Naive B cell (primary cell): Measurements from ENCODE around the gene KCTD13. TPM values are rescaled to one million over a fixed set of nuclear protein-coding genes. Genes with fewer than 3 reads are reported as not detected.

Source experiments
- ATAC-seq, 2 donors: fragments of 150-1000 bp; cut with Tn5 transposase; 2 replicates each; pipeline ENCODE4 v1.10.0; 2021; ENCODE audit warnings: low read depth in 2 of 2, mild to moderate bottlenecking in 2 of 2, moderate library complexity in 2 of 2
- DNase-seq: peaks from one replicate; pipeline ENCODE4 v3.0.0; 2022
- H3K27ac Mint-ChIP-seq, 6 donors: one replicate each; pipeline ENCODE4 v1.8.0; 2020 to 2022; ENCODE audit warnings: mild to moderate bottlenecking in 6 of 6, mixed read lengths in 6 of 6, moderate library complexity in 5 of 6, inconsistent platforms in 2 of 6
- H3K27me3 Mint-ChIP-seq, 3 donors: one replicate each; pipeline ENCODE4 v1.8.0; 2021 to 2022; ENCODE audit warnings: mixed read lengths in 3 of 3, mild to moderate bottlenecking in 1 of 3
- H3K36me3 Mint-ChIP-seq, 2 donors: one replicate each; pipeline ENCODE4 v1.8.0; 2020 to 2022; ENCODE audit warnings: mixed read lengths in 2 of 2, inconsistent platforms in 1 of 2, mild to moderate bottlenecking in 1 of 2
- H3K4me1 Mint-ChIP-seq, 3 donors: one replicate each; pipeline ENCODE4 v1.8.0; 2020 to 2022; ENCODE audit warnings: mixed read lengths in 3 of 3, inconsistent platforms in 1 of 3, mild to moderate bottlenecking in 1 of 3, moderate library complexity in 1 of 3
- H3K4me3 Mint-ChIP-seq, 8 donors: one replicate each; pipeline ENCODE4 v1.8.0; 2020 to 2022; ENCODE audit warnings: mild to moderate bottlenecking in 8 of 8, mixed read lengths in 8 of 8, moderate library complexity in 8 of 8, inconsistent platforms in 2 of 8
- H3K9me3 Mint-ChIP-seq, 7 donors: one replicate each; pipeline ENCODE4 v1.8.0; 2020 to 2022; ENCODE audit warnings: mixed read lengths in 7 of 7, mild to moderate bottlenecking in 5 of 7, inconsistent platforms in 2 of 7, moderate library complexity in 1 of 7
- polyA plus RNA-seq, 6 donors: library from polyadenylated mRNA; unstranded; fragments of 300-500 nt; fragmentation: Illumina TruSeq; gene quantifications; one replicate each; pipeline ENCODE4 v1.2.3, GENCODE V29; 2021; ENCODE audit warnings: low read depth in 6 of 6

The KCTD13 gene
- polyA plus RNA-seq, 6 donors from 2014 or later: 7.4 to 19.0 (median 10.4) TPM

- H3K4me3 Mint-ChIP-seq: peak overlapping the region; percentile 85 to 99 (median 94)
- ATAC-seq (no peak), DNase-seq (no peak)
- H3K9me3 Mint-ChIP-seq: no peaks in the 10 kb centered on the region
- H3K4me1 Mint-ChIP-seq: peaks cover 15 to 32% (median 26%) of the 10 kb centered on the region in 3 donors
- H3K36me3 Mint-ChIP-seq: peaks cover 5 to 25% of the 10 kb centered on the region in 2 donors
- H3K27me3 Mint-ChIP-seq: peaks cover 0 to 14% (median under 1%) of the 10 kb centered on the region in 3 donors
- peak overlapping the region; percentile 87 to 100 (median 94) for H3K27ac Mint-ChIP-seq
Measured at GRCh38 chr16:29862383-29862883, 63.6 kb downstream of the KCTD13 start.

- ATAC-seq: no peak
- Mint-ChIP-seq H3K4me3 (peak overlapping the region in 1 of 8 donors; percentile 85), H3K9me3 (no peaks in the 10 kb centered on the region), H3K4me1 (peaks cover 15 to 32% (median 26%) of the 10 kb centered on the region in 3 donors), H3K27me3 (peaks cover 0 to 4% (median 0%) of the 10 kb centered on the region in 3 donors), H3K36me3 (peaks cover 5 to 25% of the 10 kb centered on the region in 2 donors), H3K27ac (no peak overlapping the region)
- DNase-seq: no peak
Measured at GRCh38 chr16:29860218-29860617, 65.8 kb downstream of the KCTD13 start.

- ATAC-seq (no peak), DNase-seq (no peak)
- Mint-ChIP-seq H3K4me3 (peak overlapping the region in 4 of 8 donors; percentile 9 to 76 (median 57)), H3K4me1 (peaks cover 12 to 30% (median 26%) of the 10 kb centered on the region in 3 donors), H3K27me3 (no peaks in the 10 kb centered on the region), H3K36me3 (peaks cover 5 to 25% of the 10 kb centered on the region in 2 donors), H3K27ac (no peak overlapping the region), H3K9me3 (no peaks in the 10 kb centered on the region)
Measured at GRCh38 chr16:29858974-29859373, 67.1 kb downstream of the KCTD13 start.

- DNase-seq: no peak
Measured at GRCh38 chr16:29858149-29858849, 67.7 kb downstream of the KCTD13 start.

GRCh38 chr16:29857133-29857760 is 68.8 kb downstream of the KCTD13 start:
- Mint-ChIP-seq H3K27ac (no peak overlapping the region), H3K9me3 (no peaks in the 10 kb centered on the region)

More at GRCh38 chr16:29858149-29858849, 67.7 kb downstream of the KCTD13 start:
- H3K4me1 Mint-ChIP-seq: peaks cover 9 to 27% (median 22%) of the 10 kb centered on the region in 3 donors
- H3K36me3 Mint-ChIP-seq: peaks cover 5 to 25% of the 10 kb centered on the region in 2 donors
- no peaks in the 10 kb centered on the region for H3K9me3 Mint-ChIP-seq
- peak overlapping the region in 1 of 6 donors; percentile 33 for H3K27ac Mint-ChIP-seq
- peak overlapping the region in 2 of 8 donors; percentile 12 to 41 for H3K4me3 Mint-ChIP-seq
- H3K27me3 Mint-ChIP-seq: no peaks in the 10 kb centered on the region
- ATAC-seq: no peak

More at GRCh38 chr16:29857133-29857760, 68.8 kb downstream of the KCTD13 start:
- Mint-ChIP-seq H3K27me3 (no peaks in the 10 kb centered on the region), H3K4me3 (peak overlapping the region in 1 of 8 donors; percentile 7), H3K36me3 (peaks cover 5 to 25% of the 10 kb centered on the region in 2 donors), H3K4me1 (peaks cover 5 to 22% (median 13%) of the 10 kb centered on the region in 3 donors)
- ATAC-seq: no peak
- DNase-seq: no peak

Other genes with a start within 250 kb of the KCTD13 start
- not detected for gene QPRT, start 247.0 kb downstream of the KCTD13 start, polyA plus RNA-seq
- gene C16orf54, start 180.2 kb downstream of the KCTD13 start, polyA plus RNA-seq: 10 to 100 TPM in 5 of 6 donors, 1 to 10 TPM in 1; 1.4 to 70.0 (median 29.5) TPM
- under 1 TPM in 1 of 6 donors, not detected in 5; 0.13 TPM for gene ZG16, start 148.0 kb downstream of the KCTD13 start, polyA plus RNA-seq
- 10 to 100 TPM; 24.0 to 29.6 (median 26.3) TPM for gene KIF22, start 135.5 kb downstream of the KCTD13 start, polyA plus RNA-seq
- 10 to 100 TPM; 16.1 to 30.6 (median 23.2) TPM for gene MAZ, start 119.7 kb downstream of the KCTD13 start, polyA plus RNA-seq
- under 1 TPM in 2 of 6 donors, not detected in 4; 0.10 to 0.97 TPM for gene PRRT2, start 114.0 kb downstream of the KCTD13 start, polyA plus RNA-seq
- gene PAGR1, start 110.1 kb downstream of the KCTD13 start, polyA plus RNA-seq: 10 to 100 TPM; 35.5 to 51.5 (median 46.9) TPM
- gene MVP, start 105.8 kb downstream of the KCTD13 start, polyA plus RNA-seq: 10 to 100 TPM; 39.7 to 61.4 (median 43.9) TPM
- gene CDIPT, start 63.0 kb downstream of the KCTD13 start, polyA plus RNA-seq: 10 to 100 TPM; 58.1 to 79.1 (median 66.3) TPM
- not detected for gene SEZ6L2, start 26.7 kb downstream of the KCTD13 start, polyA plus RNA-seq
- not detected for gene ASPHD1, start 25.7 kb downstream of the KCTD13 start, polyA plus RNA-seq
- gene TMEM219, start 35.9 kb upstream of the KCTD13 start, polyA plus RNA-seq: 100 to 1,000 TPM; 181 to 222 (median 186) TPM
- gene TAOK2, start 47.6 kb upstream of the KCTD13 start, polyA plus RNA-seq: 1 to 10 TPM; 2.3 to 8.5 (median 3.4) TPM
- 10 to 100 TPM; 10.7 to 21.8 (median 13.3) TPM for gene HIRIP3, start 69.4 kb upstream of the KCTD13 start, polyA plus RNA-seq
- 1 to 10 TPM; 2.1 to 8.7 (median 6.9) TPM for gene INO80E, start 70.0 kb upstream of the KCTD13 start, polyA plus RNA-seq
- not detected for gene DOC2A, start 84.8 kb upstream of the KCTD13 start, polyA plus RNA-seq
- gene C16orf92, start 97.0 kb upstream of the KCTD13 start, polyA plus RNA-seq: not detected
- not detected for gene TLCD3B, start 105.0 kb upstream of the KCTD13 start, polyA plus RNA-seq
- gene ALDOA, start 139.5 kb upstream of the KCTD13 start, polyA plus RNA-seq: 100 to 1,000 TPM; 627 to 911 (median 721) TPM
- 100 to 1,000 TPM; 180 to 273 (median 206) TPM for gene PPP4C, start 149.8 kb upstream of the KCTD13 start, polyA plus RNA-seq
- under 1 TPM; 0.18 to 0.64 (median 0.41) TPM for gene TBX6, start 165.7 kb upstream of the KCTD13 start, polyA plus RNA-seq
- 100 to 1,000 TPM; 214 to 383 (median 284) TPM for gene YPEL3, start 170.0 kb upstream of the KCTD13 start, polyA plus RNA-seq
- gene GDPD3, start 187.3 kb upstream of the KCTD13 start, polyA plus RNA-seq: under 1 TPM in 1 of 6 donors, not detected in 5; 0.31 TPM
- gene MAPK3, start 197.0 kb upstream of the KCTD13 start, polyA plus RNA-seq: 1 to 10 TPM; 5.5 to 9.2 (median 8.4) TPM